Gastroesophageal sphincter (tissue), 4 donors: ENCODE data around the gene CAMKMT. TPM values are rescaled to one million over a fixed set of nuclear protein-coding genes. Genes with fewer than 3 reads are reported as not detected.

Experiments used
- ATAC-seq: fragments of 150-250 bp; one replicate; pipeline ENCODE4 v1.9.1; 2016; ENCODE audit warnings: mild to moderate bottlenecking, moderate library complexity
- H3K27ac ChIP-seq, 4 donors: fragments of 200-600 bp; sonication (generic) in 3 of 4; 1 replicate in 3 of 4; 2 replicates in 1 of 4; pipeline ENCODE4 v1.5.1; 2016 to 2019
- H3K27me3 ChIP-seq: fragments of 200-600 bp; sonication (generic); one replicate; pipeline ENCODE4 v1.5.1; 2019
- H3K36me3 ChIP-seq, 2 donors: fragments of 200-600 bp; sonication (generic); one replicate each; pipeline ENCODE4 v1.5.1; 2019; ENCODE audit warnings: control low read depth in 1 of 2
- H3K4me1 ChIP-seq, 3 donors: fragments of 200-600 bp; sonication (generic); 1 replicate in 2 of 3; 2 replicates in 1 of 3; pipeline ENCODE4 v1.5.1; 2016 to 2019; ENCODE audit warnings: control low read depth in 2 of 3
- H3K4me3 ChIP-seq, 2 donors: fragments of 200-600 bp; sonication (generic); one replicate each; pipeline ENCODE4 v1.5.1; 2019; ENCODE audit warnings: mild to moderate bottlenecking in 1 of 2, moderate library complexity in 1 of 2
- H3K9me3 ChIP-seq, 3 donors: fragments of 200-600 bp; sonication (generic); one replicate each; pipeline ENCODE4 v1.5.1; 2017 to 2019; ENCODE audit warnings: control low read depth in 2 of 3
- CTCF ChIP-seq, 4 experiments: fragments of 200-600 bp in 2 of 4; fragments of 450-650 bp in 2 of 4; sonication (generic) in 1 of 4; IDR thresholded peaks; one replicate each; pipeline ENCODE4 v1.5.1; 2017 to 2019; ENCODE audit warnings: antibody characterized with exemption in 4 of 4, mild to moderate bottlenecking in 2 of 4, moderate library complexity in 2 of 4
- EP300 ChIP-seq: sonication (generic); formaldehyde crosslinking; IDR thresholded peaks from one replicate; pipeline ENCODE4 v1.6.1; 2017; ENCODE audit warnings: antibody characterized with exemption, mild to moderate bottlenecking
- POLR2A ChIP-seq, 2 donors: fragments of 450-650 bp; IDR thresholded peaks; one replicate each; pipeline ENCODE4 v1.6.1; 2017; ENCODE audit warnings: antibody characterized with exemption in 2 of 2, mild to moderate bottlenecking in 2 of 2, moderate library complexity in 1 of 2
- POLR2AphosphoS5 ChIP-seq: sonication (generic); formaldehyde crosslinking; IDR thresholded peaks from one replicate; pipeline ENCODE4 v1.6.1; 2017; ENCODE audit warnings: antibody characterized with exemption
- WGBS, 2 donors: methylation state at CpG; one replicate each; pipeline ENCODE4 v1.1.5; 2018; ENCODE audit warnings: low coverage in 1 of 2; 5-methylcytosine and 5-hydroxymethylcytosine counted together
- total RNA-seq, 4 donors: library from RNA; depleted of rRNA; stranded (reverse); fragments of >200 nt; gene quantifications; one replicate each; pipeline ENCODE4 v1.1.0, GENCODE V29; 2016

Gene CAMKMT
- total RNA-seq, 4 donors from 2014 or later, result 4.2 to 19.5 (median 11.0) TPM

- TF ChIP-seq CTCF (IDR thresholded peaks at IDR 0.05) (no peak), POLR2A (IDR thresholded peaks at IDR 0.05) (no peak), POLR2AphosphoS5 (no peak), EP300 (no peak)
- Histone ChIP-seq H3K27me3 (no peaks in the 10 kb centered on the region), H3K36me3 (no peaks in the 10 kb centered on the region), H3K4me1 (peaks cover 0 to 18% (median 0%) of the 10 kb centered on the region in 3 donors), H3K9me3 (peaks cover 0 to 27% (median 0%) of the 10 kb centered on the region in 3 donors), H3K27ac (no peak overlapping the region), H3K4me3 (no peak overlapping the region)
- no peak for ATAC-seq
- WGBS, 2 donors, result 39 to 68% methylated on average over 3 to 6 of the region's 13 CpGs
Observed at GRCh38 chr2:44778221-44778654, 416.5 kb downstream of the CAMKMT start.

- peaks cover 0 to 27% (median 0%) of the 10 kb centered on the region in 3 donors for H3K9me3 ChIP-seq
- H3K4me1 ChIP-seq, result peaks cover 0 to 18% (median 0%) of the 10 kb centered on the region in 3 donors
- no peak overlapping the region for H3K4me3 ChIP-seq
- TF ChIP-seq CTCF (IDR thresholded peaks at IDR 0.05) (no peak), POLR2A (IDR thresholded peaks at IDR 0.05) (no peak), EP300 (no peak), POLR2AphosphoS5 (no peak)
- H3K27me3 ChIP-seq, result no peaks in the 10 kb centered on the region
- WGBS, 2 donors, result 51 to 78% methylated on average over 7 to 8 of the region's 20 CpGs
- H3K27ac ChIP-seq, result no peak overlapping the region
- ATAC-seq, result no peak
- no peaks in the 10 kb centered on the region for H3K36me3 ChIP-seq
Observed at GRCh38 chr2:44778671-44779476, 417.1 kb downstream of the CAMKMT start.

GRCh38 chr2:44779793-44780192 lies 418.0 kb downstream of the CAMKMT start:
- H3K27ac ChIP-seq, result no peak overlapping the region
- peaks cover 0 to 27% (median 0%) of the 10 kb centered on the region in 3 donors for H3K9me3 ChIP-seq
- peaks cover 0 to 18% (median 0%) of the 10 kb centered on the region in 3 donors for H3K4me1 ChIP-seq
- WGBS, 2 donors, result 80% methylated on average over 1 of the region's 2 CpGs; no CpG with 5 or more reads in 1 of the 2 donors
- no peak overlapping the region for H3K4me3 ChIP-seq
- no peaks in the 10 kb centered on the region for H3K27me3 ChIP-seq
- no peaks in the 10 kb centered on the region for H3K36me3 ChIP-seq
- TF ChIP-seq EP300 (no peak), POLR2AphosphoS5 (no peak), CTCF (IDR thresholded peaks at IDR 0.05) (no peak), POLR2A (IDR thresholded peaks at IDR 0.05) (no peak)
- ATAC-seq, result no peak

GRCh38 chr2:44780406-44780805 lies 418.7 kb downstream of the CAMKMT start:
- peaks cover 0 to 18% (median 0%) of the 10 kb centered on the region in 3 donors for H3K4me1 ChIP-seq
- peaks cover 0 to 27% (median 0%) of the 10 kb centered on the region in 3 donors for H3K9me3 ChIP-seq
- no peak overlapping the region for H3K27ac ChIP-seq
- H3K4me3 ChIP-seq, result no peak overlapping the region
- no peak for TF ChIP-seq CTCF (IDR thresholded peaks at IDR 0.05)
- no peak for TF ChIP-seq EP300
- no peak for TF ChIP-seq POLR2A (IDR thresholded peaks at IDR 0.05)
- no peak for TF ChIP-seq POLR2AphosphoS5
- H3K36me3 ChIP-seq, result no peaks in the 10 kb centered on the region
- no peak for ATAC-seq
- H3K27me3 ChIP-seq, result no peaks in the 10 kb centered on the region
- WGBS, 2 donors, result 94 to 100% methylated on average over 3 of the region's 7 CpGs

- no peak for ATAC-seq
- Histone ChIP-seq H3K4me3 (no peak overlapping the region), H3K27me3 (peaks cover 8% of the 10 kb centered on the region), H3K4me1 (no peaks in the 10 kb centered on the region), H3K9me3 (peaks cover 0 to 19% (median 0%) of the 10 kb centered on the region in 3 donors), H3K36me3 (no peaks in the 10 kb centered on the region), H3K27ac (no peak overlapping the region)
- no CpG with 5 or more reads among the region's 2 CpGs for WGBS, 2 donors
- TF ChIP-seq POLR2AphosphoS5 (no peak), EP300 (no peak), CTCF (IDR thresholded peaks at IDR 0.05) (no peak), POLR2A (IDR thresholded peaks at IDR 0.05) (no peak)
Observed at GRCh38 chr2:44785433-44785832, 423.7 kb downstream of the CAMKMT start.
